Karpas-422 (cell line): ENCODE data around the gene MOB3C. TPM values are rescaled to one million over a fixed set of nuclear protein-coding genes. Genes with fewer than 3 reads are reported as not detected.

Experiments used
- DNase-seq: peaks from one replicate; pipeline ENCODE4 v3.0.0-alpha.2; 2015
- H2AFZ ChIP-seq: fragments of 200-600 bp; sonication (generic); 2 replicates; pipeline ENCODE4 v1.6.1; 2014; ENCODE audit warnings: antibody characterized with exemption, low read length, mixed read lengths
- H3K27ac ChIP-seq: fragments of 200-600 bp; sonication (generic); 2 replicates; pipeline ENCODE4 v1.5.1; 2014; ENCODE audit warnings: mild to moderate bottlenecking, low read length, moderate library complexity
- H3K27me3 ChIP-seq: fragments of 200-600 bp; sonication (generic); 2 replicates; pipeline ENCODE4 v1.6.1; 2014; ENCODE audit warnings: low read length, mixed read lengths
- H3K36me3 ChIP-seq: fragments of 200-600 bp; sonication (generic); 2 replicates; pipeline ENCODE4 v1.6.1; 2014; ENCODE audit warnings: low read length, mixed read lengths; ENCODE audit not compliant: insufficient read depth
- H3K4me1 ChIP-seq: fragments of 200-600 bp; sonication (generic); 2 replicates; pipeline ENCODE4 v1.6.1; 2014; ENCODE audit warnings: mild to moderate bottlenecking, low read length, mixed read lengths
- H3K4me2 ChIP-seq: fragments of 200-600 bp; sonication (generic); 2 replicates; pipeline ENCODE4 v1.6.1; 2014; ENCODE audit warnings: low read length, low read depth, mild to moderate bottlenecking; ENCODE audit not compliant: poor library complexity, severe bottlenecking
- H3K4me3 ChIP-seq: fragments of 200-600 bp; sonication (generic); 2 replicates; pipeline ENCODE4 v1.5.1; 2014; ENCODE audit warnings: mild to moderate bottlenecking, antibody characterized with exemption, low read length, mixed read lengths
- H3K79me2 ChIP-seq: fragments of 200-600 bp; sonication (generic); 2 replicates; pipeline ENCODE4 v1.6.1; 2014; ENCODE audit warnings: mild to moderate bottlenecking, low read length, mixed read lengths
- H3K9ac ChIP-seq: fragments of 200-600 bp; sonication (generic); 2 replicates; pipeline ENCODE4 v1.6.0; 2014; ENCODE audit warnings: low read length
- H3K9me2 ChIP-seq: fragments of 200-600 bp; sonication (generic), shearing (Covaris generic); replicated peaks from 2 replicates; pipeline ENCODE4 v1.6.0; 2014; ENCODE audit warnings: mild to moderate bottlenecking, low read length, moderate library complexity; ENCODE audit not compliant: insufficient read depth
- H3K9me3 ChIP-seq: fragments of 300-700, 200-600 bp; sonication (generic); 2 replicates; pipeline ENCODE4 v1.6.1; 2014; ENCODE audit warnings: low read length, mixed read lengths
- H4K20me1 ChIP-seq: fragments of 200-600 bp; sonication (generic); 2 replicates; pipeline ENCODE4 v1.6.1; 2014; ENCODE audit warnings: mild to moderate bottlenecking, antibody characterized with exemption, low read length, low read depth; ENCODE audit not compliant: insufficient read depth
- total RNA-seq: library from RNA; depleted of rRNA; stranded (reverse); fragments of >200 nt; shearing (Covaris generic); gene quantifications from 2 replicates; pipeline ENCODE4 v1.2.3, GENCODE V29; 2014; ENCODE audit warnings: low replicate concordance

MOB3C gene
- total RNA-seq, 1 experiment from 2014 or later, result 2.2 TPM

DNA sequence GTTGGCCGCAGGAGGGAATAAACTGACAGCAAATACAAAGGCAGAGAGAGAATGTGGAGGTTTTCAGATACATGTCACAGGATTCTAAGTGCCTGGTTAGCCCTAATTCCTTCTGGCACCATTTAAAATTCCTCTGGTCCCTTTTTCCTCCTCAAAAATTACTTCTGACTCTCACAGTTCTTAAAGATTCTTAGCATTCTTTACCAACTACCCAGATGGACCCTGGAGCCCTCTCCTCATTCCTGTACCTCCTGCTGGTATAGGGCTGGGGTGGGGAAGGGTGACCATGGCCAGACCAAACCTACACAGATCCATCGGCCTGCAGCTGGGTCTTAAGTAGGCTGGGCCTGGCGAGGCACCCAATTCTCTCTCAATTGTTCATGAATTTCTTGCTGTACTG is 19.8 kb downstream of the MOB3C start:
- no peaks in the 10 kb centered on the region for H3K9me2 ChIP-seq
- H3K4me2 ChIP-seq, result no peak overlapping the region
- no peak for DNase-seq
- H2AFZ ChIP-seq, result no peak overlapping the region
- no peak overlapping the region for H3K4me3 ChIP-seq
- no peaks in the 10 kb centered on the region for H3K36me3 ChIP-seq
- no peaks in the 10 kb centered on the region for H3K9me3 ChIP-seq
- H3K4me1 ChIP-seq, result peaks cover 15% of the 10 kb centered on the region
- H3K27me3 ChIP-seq, result no peaks in the 10 kb centered on the region
- H3K79me2 ChIP-seq, result no peaks in the 10 kb centered on the region
- H3K27ac ChIP-seq, result no peak overlapping the region
- H3K9ac ChIP-seq, result no peak overlapping the region
- H4K20me1 ChIP-seq, result no peaks in the 10 kb centered on the region

DNA sequence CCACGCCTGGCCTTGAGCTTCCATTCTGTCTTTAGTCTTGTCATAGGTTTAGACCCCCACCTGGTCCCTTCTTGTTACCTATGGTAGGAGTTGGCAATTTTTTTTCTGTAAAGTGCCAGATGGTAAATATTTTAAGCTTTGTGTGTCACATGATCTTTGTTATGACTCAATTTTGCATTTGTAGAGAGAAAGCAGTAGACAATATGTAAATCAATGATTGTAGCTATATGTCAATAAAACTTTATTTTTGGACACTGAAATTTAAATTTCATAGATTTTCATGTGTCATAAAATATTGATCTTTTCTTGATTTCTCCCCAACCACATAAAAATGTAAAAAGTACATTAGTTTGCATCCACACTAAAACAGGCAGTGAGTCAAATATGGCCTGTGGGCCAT is 20.6 kb downstream of the MOB3C start:
- no peak overlapping the region for H3K4me3 ChIP-seq
- DNase-seq, result no peak
- H3K79me2 ChIP-seq, result no peaks in the 10 kb centered on the region
- no peaks in the 10 kb centered on the region for H3K9me2 ChIP-seq
- no peak overlapping the region for H3K4me2 ChIP-seq
- H2AFZ ChIP-seq, result no peak overlapping the region
- no peak overlapping the region for H3K27ac ChIP-seq
- no peaks in the 10 kb centered on the region for H3K9me3 ChIP-seq
- H4K20me1 ChIP-seq, result no peaks in the 10 kb centered on the region
- no peak overlapping the region for H3K9ac ChIP-seq
- peaks cover 15% of the 10 kb centered on the region for H3K4me1 ChIP-seq
- H3K36me3 ChIP-seq, result peaks cover under 1% of the 10 kb centered on the region; the same call in 1 of the 2 replicates
- H3K27me3 ChIP-seq, result no peaks in the 10 kb centered on the region

DNA sequence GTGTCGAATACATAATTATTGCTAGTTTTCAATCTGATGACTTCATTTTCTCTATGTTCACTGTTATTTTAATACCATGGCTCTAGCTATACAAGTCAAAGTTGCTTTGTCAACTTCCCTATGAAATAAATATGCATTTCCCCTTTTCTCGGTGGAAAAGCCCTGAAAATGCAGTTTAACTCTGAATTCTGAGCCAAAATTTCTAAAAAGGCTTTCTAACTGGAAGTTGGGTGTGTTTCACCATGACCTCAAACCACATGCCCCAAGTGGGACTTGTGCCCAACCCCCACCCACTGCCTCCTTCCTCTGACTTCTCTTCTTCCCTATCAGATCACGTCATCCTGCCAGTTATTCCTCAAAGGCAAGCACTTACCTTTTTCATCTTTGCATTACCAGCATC is 21.5 kb downstream of the MOB3C start:
- Histone ChIP-seq H3K27me3 (no peaks in the 10 kb centered on the region), H4K20me1 (no peaks in the 10 kb centered on the region), H3K4me3 (no peak overlapping the region), H3K36me3 (peaks cover 6% of the 10 kb centered on the region), H3K9me3 (no peaks in the 10 kb centered on the region), H2AFZ (no peak overlapping the region), H3K9ac (no peak overlapping the region), H3K4me2 (no peak overlapping the region), H3K79me2 (no peaks in the 10 kb centered on the region), H3K4me1 (peaks cover 12% of the 10 kb centered on the region), H3K9me2 (no peaks in the 10 kb centered on the region), H3K27ac (no peak overlapping the region)
- no peak for DNase-seq

DNA sequence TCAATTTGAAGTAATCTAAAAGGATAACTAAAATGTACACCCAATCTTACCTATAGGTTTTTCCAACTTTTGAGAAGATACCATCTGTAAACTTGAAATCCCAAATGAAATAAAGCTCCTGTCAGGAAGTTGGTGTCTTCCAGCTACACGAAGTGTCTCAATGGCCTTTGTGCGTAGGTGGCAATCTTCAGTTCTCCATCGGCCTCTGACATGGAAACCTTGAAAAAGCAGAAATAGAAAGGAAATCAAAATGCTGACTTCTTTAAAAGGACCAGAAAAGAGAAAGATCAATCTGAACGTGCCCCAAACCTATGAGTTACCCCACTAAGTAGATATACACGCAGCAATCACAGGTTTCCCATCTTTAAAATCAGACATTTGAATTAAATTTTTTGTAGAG is 22.5 kb downstream of the MOB3C start:
- H3K9ac ChIP-seq, result no peak overlapping the region
- H3K27me3 ChIP-seq, result no peaks in the 10 kb centered on the region
- no peaks in the 10 kb centered on the region for H4K20me1 ChIP-seq
- H3K36me3 ChIP-seq, result peaks cover 16% of the 10 kb centered on the region
- no peak overlapping the region for H3K4me3 ChIP-seq
- no peak overlapping the region for H3K27ac ChIP-seq
- H3K9me3 ChIP-seq, result no peaks in the 10 kb centered on the region; the same call in 1 of the 2 replicates
- H2AFZ ChIP-seq, result no peak overlapping the region
- peaks cover 7% of the 10 kb centered on the region for H3K4me1 ChIP-seq
- no peaks in the 10 kb centered on the region for H3K9me2 ChIP-seq
- no peaks in the 10 kb centered on the region for H3K79me2 ChIP-seq
- DNase-seq, result no peak
- H3K4me2 ChIP-seq, result no peak overlapping the region

DNA sequence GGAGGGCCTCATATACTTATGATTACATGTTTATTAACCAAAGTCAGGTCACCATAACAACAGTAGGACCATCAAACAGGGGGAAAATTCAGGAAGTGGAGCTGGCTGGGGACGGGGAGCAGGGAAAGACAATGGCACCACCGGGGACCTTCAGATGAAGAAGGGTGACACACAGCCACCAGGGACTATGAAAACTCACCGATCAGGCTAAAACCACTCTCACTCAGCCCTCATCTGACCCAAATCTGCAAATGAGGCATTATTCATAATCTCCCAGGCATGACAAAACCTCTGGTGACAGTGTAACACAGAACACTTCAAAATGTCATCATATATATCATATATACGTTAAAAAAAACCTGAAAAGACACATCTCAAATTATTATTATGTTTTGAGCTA is 23.8 kb downstream of the MOB3C start:
- H3K9ac ChIP-seq, result no peak overlapping the region
- H4K20me1 ChIP-seq, result no peaks in the 10 kb centered on the region
- no peak overlapping the region for H3K27ac ChIP-seq
- H3K27me3 ChIP-seq, result no peaks in the 10 kb centered on the region
- no peaks in the 10 kb centered on the region for H3K79me2 ChIP-seq
- DNase-seq, result no peak
- H3K4me3 ChIP-seq, result no peak overlapping the region
- no peak overlapping the region for H2AFZ ChIP-seq
- H3K4me2 ChIP-seq, result no peak overlapping the region
- H3K36me3 ChIP-seq, result peaks cover 20% of the 10 kb centered on the region
- H3K4me1 ChIP-seq, result peaks cover 7% of the 10 kb centered on the region
- H3K9me3 ChIP-seq, result no peaks in the 10 kb centered on the region; the same call in 1 of the 2 replicates
- H3K9me2 ChIP-seq, result no peaks in the 10 kb centered on the region

DNA sequence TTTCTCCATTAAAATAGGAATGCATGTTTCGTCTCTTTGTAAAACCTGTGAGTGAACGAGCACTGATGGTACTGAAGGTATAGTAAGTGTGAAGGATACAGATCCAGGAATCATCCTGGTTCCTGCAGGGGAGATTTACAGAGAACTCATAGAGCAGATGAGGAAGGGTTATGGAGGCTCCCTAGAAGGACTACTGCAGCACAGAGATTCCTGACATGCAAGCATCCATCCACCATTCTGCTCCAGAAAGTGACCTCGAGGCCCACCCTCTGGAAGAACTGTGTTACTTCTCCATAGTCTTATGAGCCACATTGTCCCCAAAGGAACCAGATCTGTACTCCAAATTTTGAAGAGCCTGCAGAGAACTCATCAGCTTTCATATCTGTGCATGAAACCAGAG is 27.1 kb downstream of the MOB3C start:
- no peak overlapping the region for H3K4me2 ChIP-seq
- H3K27me3 ChIP-seq, result no peaks in the 10 kb centered on the region
- no peak overlapping the region for H3K4me3 ChIP-seq
- DNase-seq, result no peak
- no peaks in the 10 kb centered on the region for H4K20me1 ChIP-seq
- H3K27ac ChIP-seq, result no peak overlapping the region
- peaks cover 21% of the 10 kb centered on the region for H3K36me3 ChIP-seq
- H3K9me3 ChIP-seq, result no peaks in the 10 kb centered on the region; the same call in 1 of the 2 replicates
- peaks cover 7% of the 10 kb centered on the region for H3K4me1 ChIP-seq
- no peaks in the 10 kb centered on the region for H3K9me2 ChIP-seq
- no peak overlapping the region for H3K9ac ChIP-seq
- no peaks in the 10 kb centered on the region for H3K79me2 ChIP-seq
- no peak overlapping the region for H2AFZ ChIP-seq

DNA sequence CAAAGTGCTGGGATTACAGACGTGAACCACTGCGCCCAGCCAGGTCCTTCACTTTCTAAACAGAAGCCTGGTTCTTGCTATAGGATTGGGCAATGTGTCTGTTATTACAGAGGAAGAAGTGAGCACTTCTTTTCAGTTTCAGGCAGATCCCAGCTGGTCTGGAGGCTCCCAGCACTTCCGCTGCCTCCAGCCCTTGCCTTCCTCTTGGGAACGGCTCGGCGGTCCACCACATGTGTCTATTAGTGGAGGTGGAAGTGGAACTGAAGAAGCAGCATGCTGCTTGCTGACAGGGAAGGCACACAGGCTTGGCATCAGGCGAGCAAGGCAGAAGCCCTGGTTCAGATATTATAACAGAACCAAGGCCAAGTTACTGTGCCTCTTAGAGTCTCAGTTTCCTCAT is 29.5 kb downstream of the MOB3C start:
- Histone ChIP-seq H3K27ac (no peak overlapping the region), H3K9ac (no peak overlapping the region), H3K9me3 (no peaks in the 10 kb centered on the region; the same call in 1 of the 2 replicates), H3K36me3 (peaks cover 21% of the 10 kb centered on the region), H3K27me3 (no peaks in the 10 kb centered on the region), H3K4me1 (no peaks in the 10 kb centered on the region), H3K79me2 (no peaks in the 10 kb centered on the region), H2AFZ (no peak overlapping the region), H3K9me2 (no peaks in the 10 kb centered on the region), H4K20me1 (no peaks in the 10 kb centered on the region), H3K4me3 (no peak overlapping the region), H3K4me2 (no peak overlapping the region)
- DNase-seq, result no peak

DNA sequence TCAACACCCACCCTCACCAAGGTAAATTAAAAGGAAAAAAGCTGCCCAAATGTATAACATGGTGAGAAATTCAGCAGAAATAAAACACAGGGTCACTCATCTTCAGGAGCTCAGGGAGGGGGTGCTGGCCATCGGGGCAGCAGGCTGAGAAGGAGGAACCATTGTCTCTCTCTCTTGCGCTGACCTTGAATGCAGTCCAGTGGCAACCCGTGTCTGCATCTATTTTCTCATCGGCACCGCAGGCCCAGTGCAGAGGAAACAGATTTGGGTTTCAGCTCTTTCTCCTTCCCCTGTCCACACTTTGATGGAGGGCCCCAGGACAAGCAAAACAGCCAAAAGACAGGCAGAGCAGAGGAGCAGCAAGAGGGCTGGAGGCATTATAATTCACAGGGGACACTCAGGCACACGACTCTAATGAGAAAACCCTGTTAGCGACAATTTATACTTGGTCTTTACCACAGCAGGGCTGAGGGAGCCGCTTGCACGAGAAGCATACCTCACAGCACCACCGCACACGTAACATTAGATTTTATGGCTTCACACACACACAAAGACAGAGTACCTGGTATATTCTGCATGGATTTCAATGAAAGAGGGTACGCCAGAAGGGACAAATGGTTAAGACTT is 31.2 kb downstream of the MOB3C start:
- no peak overlapping the region for H3K4me2 ChIP-seq
- DNase-seq, result no peak
- no peak overlapping the region for H3K27ac ChIP-seq
- no peaks in the 10 kb centered on the region for H3K27me3 ChIP-seq
- no peak overlapping the region for H2AFZ ChIP-seq
- H4K20me1 ChIP-seq, result no peaks in the 10 kb centered on the region
- H3K79me2 ChIP-seq, result no peaks in the 10 kb centered on the region
- H3K36me3 ChIP-seq, result peaks cover 16% of the 10 kb centered on the region
- H3K9me2 ChIP-seq, result no peaks in the 10 kb centered on the region
- H3K9ac ChIP-seq, result no peak overlapping the region
- no peak overlapping the region for H3K4me3 ChIP-seq
- H3K9me3 ChIP-seq, result no peaks in the 10 kb centered on the region; the same call in 1 of the 2 replicates
- H3K4me1 ChIP-seq, result no peaks in the 10 kb centered on the region
